Mucosa of descending colon (tissue), 3 donors: ENCODE data around the gene ZBTB6. TPM values are rescaled to one million over a fixed set of nuclear protein-coding genes. Genes with fewer than 3 reads are reported as not detected.

ENCODE experiments used
- ATAC-seq: fragments of 200-7000 bp; cut with Tn5 transposase; one replicate; pipeline ENCODE4 v1.9.1; 2020; ENCODE audit warnings: mild to moderate bottlenecking, moderate library complexity
- DNase-seq, 3 donors: peaks; one replicate each; pipeline ENCODE4 v3.0.0-alpha.2; 2020
- H3K36me3 ChIP-seq: fragments of 200-600 bp; one replicate; pipeline ENCODE4 v1.8.0; 2021; ENCODE audit warnings: low read depth, mild to moderate bottlenecking
- H3K4me1 ChIP-seq: fragments of 200-600 bp; one replicate; pipeline ENCODE4 v1.8.0; 2021; ENCODE audit warnings: low read depth, mild to moderate bottlenecking
- H3K4me3 ChIP-seq: fragments of 200-600 bp; one replicate; pipeline ENCODE4 v1.8.0; 2021; ENCODE audit warnings: mild to moderate bottlenecking
- H3K9me3 ChIP-seq: fragments of 200-600 bp; one replicate; pipeline ENCODE4 v1.8.0; 2021; ENCODE audit warnings: mild to moderate bottlenecking
- intact Hi-C, 2 donors: fragments of 100-400 bp; cut with DNase I in 1 of 2; cut with micrococcal nuclease in 1 of 2; formaldehyde crosslinking; loops; one replicate each; pipeline versions ENCODE4 v1.11.0 to v1.11.1; 2022; cut with DNase I, micrococcal nuclease
- total RNA-seq, 3 donors: library from RNA; stranded (reverse); fragmentation: NEBNext Ultra II Directional in 2 of 3; extraction: Animal tissue kit (Norgen Biotek cat#: 25700) in 2 of 3; gene quantifications; one replicate each; pipeline versions ENCODE4 v1.2.1 to v1.2.4, GENCODE V29; 2021 to 2023
- TF ChIP-seq, protein P1 (sequence below): fragments of 200-600 bp; IDR thresholded peaks from one replicate; pipeline ENCODE4 v1.8.0; 2022; ENCODE audit warnings: antibody characterized with exemption, mild to moderate bottlenecking
- donor health status: DM: no; HTN: no; CAD: no; lungs with moderate emphysema.
- donor health status: DM: no; HTN: no; CAD: no.
- donor health status: DM: no; HTN: yes; CAD: no.

ZBTB6 gene
- total RNA-seq, 3 donors from 2014 or later = 6.5 to 8.0 (median 7.9) TPM

DNA sequence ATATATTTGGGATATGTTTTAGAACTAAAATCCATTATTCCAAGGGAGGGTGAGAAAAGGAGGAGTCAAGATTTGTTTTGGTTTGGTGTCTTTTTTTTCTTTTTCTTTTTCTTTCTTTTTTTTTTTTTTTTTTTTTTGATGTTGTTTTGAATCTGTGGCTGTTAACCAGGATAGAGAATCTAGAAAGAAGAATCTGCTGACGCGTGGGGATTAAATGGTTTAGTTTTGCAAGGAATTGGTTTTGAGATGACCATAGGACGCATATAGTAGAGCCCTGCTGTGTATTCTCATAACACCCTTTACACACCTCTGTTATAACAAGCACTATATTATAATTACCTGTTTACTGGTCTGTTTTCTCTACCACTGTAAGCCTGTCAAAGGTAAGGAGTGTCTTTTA, 37.1 kb upstream of the ZBTB6 start:
- no peak overlapping the region for H3K4me3 ChIP-seq
- TF ChIP-seq, protein P1, sequence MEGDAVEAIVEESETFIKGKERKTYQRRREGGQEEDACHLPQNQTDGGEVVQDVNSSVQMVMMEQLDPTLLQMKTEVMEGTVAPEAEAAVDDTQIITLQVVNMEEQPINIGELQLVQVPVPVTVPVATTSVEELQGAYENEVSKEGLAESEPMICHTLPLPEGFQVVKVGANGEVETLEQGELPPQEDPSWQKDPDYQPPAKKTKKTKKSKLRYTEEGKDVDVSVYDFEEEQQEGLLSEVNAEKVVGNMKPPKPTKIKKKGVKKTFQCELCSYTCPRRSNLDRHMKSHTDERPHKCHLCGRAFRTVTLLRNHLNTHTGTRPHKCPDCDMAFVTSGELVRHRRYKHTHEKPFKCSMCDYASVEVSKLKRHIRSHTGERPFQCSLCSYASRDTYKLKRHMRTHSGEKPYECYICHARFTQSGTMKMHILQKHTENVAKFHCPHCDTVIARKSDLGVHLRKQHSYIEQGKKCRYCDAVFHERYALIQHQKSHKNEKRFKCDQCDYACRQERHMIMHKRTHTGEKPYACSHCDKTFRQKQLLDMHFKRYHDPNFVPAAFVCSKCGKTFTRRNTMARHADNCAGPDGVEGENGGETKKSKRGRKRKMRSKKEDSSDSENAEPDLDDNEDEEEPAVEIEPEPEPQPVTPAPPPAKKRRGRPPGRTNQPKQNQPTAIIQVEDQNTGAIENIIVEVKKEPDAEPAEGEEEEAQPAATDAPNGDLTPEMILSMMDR = no peak
- no peak for DNase-seq
- H3K4me1 ChIP-seq = peaks cover 52% of the 10 kb centered on the region
- H3K9me3 ChIP-seq = no peaks in the 10 kb centered on the region
- peak; percentile 31 for ATAC-seq
- no peaks in the 10 kb centered on the region for H3K36me3 ChIP-seq
- intact Hi-C loops = no loop called here

GRCh38 chr9:122949696-122950095, 36.6 kb upstream of the ZBTB6 start:
- intact Hi-C loops = no loop called here
- DNase-seq (no peak), ATAC-seq (no peak)
- Histone ChIP-seq H3K4me1 (peaks cover 49% of the 10 kb centered on the region), H3K4me3 (no peak overlapping the region), H3K36me3 (no peaks in the 10 kb centered on the region), H3K9me3 (no peaks in the 10 kb centered on the region)
- TF ChIP-seq, protein P1 = no peak

- H3K9me3 ChIP-seq = no peaks in the 10 kb centered on the region
- intact Hi-C loops = no loop called here
- TF ChIP-seq, protein P1 = no peak
- no peak overlapping the region for H3K4me3 ChIP-seq
- no peak for DNase-seq
- ATAC-seq = no peak
- H3K36me3 ChIP-seq = no peaks in the 10 kb centered on the region
- H3K4me1 ChIP-seq = peaks cover 38% of the 10 kb centered on the region
These were observed 35.2 kb upstream of the ZBTB6 start for GRCh38 chr9:122948313-122948712.

DNA sequence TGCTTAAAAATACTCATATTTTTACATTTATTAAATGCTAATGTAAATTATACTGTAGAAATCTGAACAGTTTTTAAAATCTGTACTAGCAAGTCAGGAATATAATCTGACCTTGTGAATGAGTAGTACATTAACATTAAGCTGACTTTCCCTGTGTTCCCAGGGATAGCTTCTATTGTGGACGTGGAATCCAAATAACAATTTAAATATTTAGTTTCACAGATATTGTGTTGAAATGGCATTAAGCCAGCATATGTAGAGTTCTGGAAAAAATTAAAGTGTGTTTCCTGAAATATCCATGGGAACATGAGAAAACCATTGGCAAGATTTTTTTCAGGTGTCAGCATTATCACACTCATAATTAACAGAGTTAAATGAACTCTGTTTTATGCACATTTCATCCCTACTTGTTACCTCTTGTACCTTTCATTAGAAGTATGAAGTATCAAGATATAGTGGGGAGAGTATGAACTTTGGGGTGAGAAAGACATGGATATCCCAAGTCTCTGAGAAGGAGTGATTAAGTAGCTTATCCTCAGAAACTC, 33.4 kb upstream of the ZBTB6 start:
- Histone ChIP-seq H3K36me3 (no peaks in the 10 kb centered on the region), H3K4me3 (no peak overlapping the region), H3K9me3 (no peaks in the 10 kb centered on the region), H3K4me1 (peaks cover 43% of the 10 kb centered on the region)
- TF ChIP-seq, protein P1 = no peak
- ATAC-seq (no peak), DNase-seq (no peak)
- intact Hi-C loops = no loop called here

DNA sequence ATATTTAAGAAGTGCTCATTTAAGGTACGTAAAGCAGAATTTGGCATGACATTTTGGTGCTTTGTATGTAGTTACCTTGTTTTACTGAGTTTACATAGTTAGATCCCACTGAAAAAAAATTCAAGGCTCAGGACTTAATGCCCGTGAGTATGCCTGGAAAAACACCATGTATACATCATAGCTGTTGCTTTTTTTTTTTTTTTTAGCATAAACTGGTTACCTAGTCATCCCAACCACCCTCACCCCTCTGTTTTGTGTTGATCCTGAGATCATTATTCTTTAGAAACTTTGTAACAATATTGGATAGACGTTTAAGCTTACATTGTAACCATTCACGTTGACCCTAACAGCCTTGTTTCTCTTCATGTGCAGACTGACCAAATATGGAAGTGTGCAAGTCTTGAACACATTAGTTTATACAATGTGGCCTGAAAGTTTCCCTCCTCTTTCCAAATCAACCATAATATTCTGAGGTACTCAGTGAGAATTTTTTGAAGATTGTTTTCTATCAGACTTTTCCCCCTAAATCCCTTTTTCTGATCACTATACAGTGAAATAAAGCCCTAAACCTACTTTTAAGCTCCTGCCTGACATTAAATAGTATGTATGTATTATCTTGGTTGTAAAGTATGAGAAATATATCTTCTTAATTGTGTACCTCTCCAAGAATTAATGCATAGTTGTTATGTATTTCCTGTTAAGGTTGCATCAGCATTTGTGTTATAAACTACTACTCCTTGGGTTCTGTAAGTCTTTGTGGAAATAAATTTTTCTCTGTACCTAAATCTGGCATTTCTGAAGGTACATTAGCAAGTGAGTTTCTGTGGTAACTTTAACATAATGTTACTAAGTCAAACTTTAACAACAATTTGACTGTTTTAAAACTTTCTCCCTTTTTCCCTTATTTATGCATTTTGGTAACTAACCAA, 32.1 kb upstream of the ZBTB6 start:
- TF ChIP-seq, protein P1 = no peak
- Histone ChIP-seq H3K4me3 (no peak overlapping the region), H3K4me1 (peaks cover 37% of the 10 kb centered on the region), H3K9me3 (no peaks in the 10 kb centered on the region), H3K36me3 (no peaks in the 10 kb centered on the region)
- no peak for DNase-seq
- intact Hi-C loops = no loop called here
- ATAC-seq = no peak
